Activated naive CD4-positive, alpha-beta T cell treated with anti-CD3 and anti-CD28 coated beads, Interleukin-2, amount 50 U/mL, for 72 hours (primary cell): ENCODE measurements around the gene RDH16. TPM values are rescaled to one million over a fixed set of nuclear protein-coding genes. Genes with fewer than 3 reads are reported as not detected.

Source experiments
- ATAC-seq, 2 donors: fragments of 150-1000 bp; cut with Tn5 transposase; 2 replicates each; pipeline ENCODE4 v1.10.0; 2021; ENCODE audit warnings: mild to moderate bottlenecking in 2 of 2, moderate library complexity in 2 of 2
- DNase-seq, 2 donors: peaks; one replicate each; pipeline ENCODE4 v3.0.0; 2021 to 2022; ENCODE audit warnings: low spot score in 2 of 2
- H3K27ac Mint-ChIP-seq, 2 donors: one replicate each; pipeline ENCODE4 v1.8.0; 2022; ENCODE audit warnings: mild to moderate bottlenecking in 2 of 2, mixed read lengths in 2 of 2
- H3K36me3 Mint-ChIP-seq, 2 donors: one replicate each; pipeline ENCODE4 v1.8.0; 2022; ENCODE audit warnings: mixed read lengths in 2 of 2
- H3K9me3 Mint-ChIP-seq, 2 donors: one replicate each; pipeline ENCODE4 v1.8.0; 2022; ENCODE audit warnings: mixed read lengths in 2 of 2
- total RNA-seq, 2 donors: library from RNA; stranded (reverse); gene quantifications; one replicate each; pipeline ENCODE4 v1.2.3, GENCODE V29; 2022

The RDH16 gene
- under 1 TPM; 0.29 to 0.93 TPM for total RNA-seq

DNA sequence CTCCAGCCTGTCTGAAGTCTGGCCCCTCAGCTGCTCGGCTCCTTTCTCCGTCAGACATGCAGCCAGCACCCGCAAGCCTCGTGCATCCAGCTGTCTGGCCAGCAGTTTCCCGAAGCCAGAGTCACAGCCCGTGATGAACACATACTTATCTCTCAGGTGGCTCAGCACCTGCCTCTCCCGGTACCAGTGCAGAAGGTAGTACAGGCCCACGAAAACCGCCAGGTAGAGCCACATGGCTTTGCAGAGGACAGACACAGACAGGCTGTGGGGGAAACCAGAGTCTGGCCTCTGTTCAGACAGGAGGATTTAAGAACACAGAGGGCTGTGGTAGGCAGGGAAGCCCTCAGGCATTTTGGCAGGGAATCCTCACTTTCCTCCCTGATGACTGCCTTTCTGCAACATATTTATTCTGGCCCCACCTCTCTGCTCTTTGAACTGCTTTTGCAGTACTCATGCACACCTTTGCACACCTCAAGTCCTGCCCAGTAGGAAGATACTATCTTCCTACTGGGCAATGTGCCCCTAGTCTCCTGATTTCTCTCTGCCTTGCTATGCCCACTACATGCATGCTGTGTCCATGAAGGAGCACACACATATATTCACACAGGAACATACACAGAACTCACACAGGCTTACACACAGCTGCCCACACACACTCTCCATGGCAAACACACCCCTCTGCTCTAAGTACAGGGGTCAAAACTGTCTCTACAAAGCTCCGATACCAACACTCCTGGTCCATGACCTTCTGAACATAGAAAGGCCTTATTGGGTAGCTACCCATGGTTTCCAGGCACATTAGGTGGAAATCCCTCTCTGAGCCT, at the start of gene RDH16:
RDH16 (minus strand) TSS at position 380 of the 824 bp plus-strand sequence; CDS start at position 234, 146 bp downstream.
- Mint-ChIP-seq H3K9me3 (peaks cover 3 to 9% of the 10 kb centered on the region in 2 donors), H3K36me3 (peaks cover 0 to 17% of the 10 kb centered on the region in 2 donors), H3K27ac (no peak within 1 kb of the TSS)
- ATAC-seq (no peak), DNase-seq (no peak)

- ATAC-seq (peak in 1 of 2 donors; percentile 4), DNase-seq (no peak)
- Mint-ChIP-seq H3K36me3 (peaks cover 21 to 22% of the 10 kb centered on the region in 2 donors), H3K9me3 (no peaks in the 10 kb centered on the region), H3K27ac (peak overlapping the region; percentile 73 to 77)
Measured at GRCh38 chr12:57006809-57007475, 49.5 kb upstream of the RDH16 start.

DNA sequence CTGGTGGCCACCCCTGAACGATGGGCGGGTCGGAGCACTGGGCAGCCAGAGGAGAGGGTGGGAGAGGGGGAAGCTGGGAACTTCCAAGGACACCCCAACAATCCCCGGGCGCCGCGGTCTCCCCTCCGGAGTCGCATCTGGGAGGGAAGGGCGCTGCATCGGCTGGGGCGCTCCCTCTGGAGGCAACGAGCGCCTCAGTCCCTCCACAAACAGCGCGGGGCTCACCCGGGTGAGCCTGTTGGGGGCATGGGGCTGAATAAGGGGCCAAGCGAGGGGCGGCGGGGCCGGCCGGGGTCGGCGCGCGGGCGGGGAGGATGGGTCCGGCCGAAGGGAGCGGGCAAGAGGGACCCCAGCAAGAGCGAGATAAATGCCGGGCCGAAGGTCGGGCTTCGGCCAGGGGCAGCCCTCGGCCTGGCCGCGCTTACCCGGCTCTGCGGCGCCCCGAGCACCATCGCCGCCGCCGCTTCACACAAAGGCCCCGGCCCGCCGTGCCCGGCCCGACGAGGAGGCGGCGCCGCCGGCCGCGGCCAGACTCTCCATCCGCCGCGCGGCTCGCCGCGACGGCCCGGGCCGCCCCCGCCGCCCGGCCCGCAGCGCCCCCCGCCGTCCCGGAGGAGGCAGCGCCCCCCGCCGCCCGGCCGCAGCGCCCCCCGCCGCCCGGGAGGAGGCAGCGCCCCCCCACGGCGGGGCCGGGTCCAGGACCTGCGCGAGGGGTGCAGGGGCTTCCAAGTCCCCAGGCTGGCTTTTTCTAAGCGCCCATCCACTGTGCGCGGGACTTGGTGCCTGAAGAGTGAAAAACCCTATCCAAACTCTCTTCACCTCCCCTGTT, 48.8 kb upstream of the RDH16 start, which contains the start of gene ZBTB39:
ZBTB39 (minus strand) TSS at position 567 of the 829 bp plus-strand sequence. CDS start 1,629 bp downstream, outside the sequence.
- H3K36me3 Mint-ChIP-seq = peaks cover 21 to 22% of the 10 kb centered on the region in 2 donors
- H3K27ac Mint-ChIP-seq = peak within 1 kb of the TSS; percentile 83 to 88
- no peaks in the 10 kb centered on the region for H3K9me3 Mint-ChIP-seq
- DNase-seq (peak; percentile 71 to 81), ATAC-seq (peak; percentile 71 to 79)

GRCh38 chr12:57004651-57005050, 47.2 kb upstream of the RDH16 start:
- ATAC-seq (no peak), DNase-seq (no peak)
- H3K27ac Mint-ChIP-seq = peak overlapping the region in 1 of 2 donors; percentile 48
- no peaks in the 10 kb centered on the region for H3K9me3 Mint-ChIP-seq
- peaks cover 21 to 22% of the 10 kb centered on the region in 2 donors for H3K36me3 Mint-ChIP-seq

- no peaks in the 10 kb centered on the region for H3K9me3 Mint-ChIP-seq
- ATAC-seq (no peak), DNase-seq (no peak)
- H3K36me3 Mint-ChIP-seq = peaks cover 21 to 29% of the 10 kb centered on the region in 2 donors
- H3K27ac Mint-ChIP-seq = no peak overlapping the region
Measured at GRCh38 chr12:57003395-57003794, 46.0 kb upstream of the RDH16 start.

GRCh38 chr12:57001448-57001906, 44.1 kb upstream of the RDH16 start:
- H3K36me3 Mint-ChIP-seq = peaks cover 26 to 40% of the 10 kb centered on the region in 2 donors
- peak in 1 of 2 donors; percentile 46 for ATAC-seq
- H3K9me3 Mint-ChIP-seq = no peaks in the 10 kb centered on the region
- H3K27ac Mint-ChIP-seq = no peak overlapping the region
- peak in 1 of 2 donors; percentile 90 for DNase-seq

DNA sequence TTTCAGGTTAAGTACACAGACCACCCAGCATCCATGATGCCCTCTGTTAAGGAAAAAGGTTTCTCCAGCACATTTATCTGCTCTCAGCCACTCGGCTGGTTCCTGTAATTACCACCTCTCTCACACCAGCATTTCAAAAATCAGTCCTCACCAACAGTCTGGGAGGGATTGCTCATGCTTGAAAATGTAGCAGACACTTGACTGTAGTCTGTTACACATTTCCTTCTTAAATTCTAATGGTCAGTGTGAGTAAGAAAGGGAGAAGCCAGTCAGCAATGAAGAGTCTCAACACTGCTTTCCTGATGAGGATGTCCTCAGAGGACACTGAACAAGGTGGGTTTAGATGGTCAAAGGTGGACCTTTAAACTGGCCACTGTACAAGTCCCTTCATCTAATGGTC, 43.0 kb upstream of the RDH16 start:
- no peak for DNase-seq
- no peaks in the 10 kb centered on the region for H3K9me3 Mint-ChIP-seq
- peak; percentile 48 to 60 for ATAC-seq
- peak overlapping the region in 1 of 2 donors; percentile 81 for H3K27ac Mint-ChIP-seq
- H3K36me3 Mint-ChIP-seq = peaks cover 26 to 40% of the 10 kb centered on the region in 2 donors

DNA sequence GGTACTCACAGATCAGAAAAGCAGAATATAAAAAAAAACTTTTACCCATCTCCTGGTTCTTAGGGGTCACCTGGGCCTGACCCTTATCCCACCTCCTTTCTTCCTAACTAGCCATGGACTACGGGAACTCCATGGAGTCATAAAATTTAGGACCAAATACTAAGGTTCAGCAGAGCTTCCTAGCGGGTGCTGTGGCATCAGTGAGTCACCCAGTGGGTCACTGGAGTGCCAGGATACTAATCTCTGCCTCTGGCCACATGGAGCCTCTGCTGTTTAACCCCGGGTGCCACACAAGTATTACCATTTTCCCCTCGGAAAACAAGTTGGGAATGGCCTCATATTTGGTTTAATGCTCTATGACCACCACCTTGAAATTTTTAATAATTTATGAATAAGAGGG, 42.0 kb upstream of the RDH16 start:
- Mint-ChIP-seq H3K9me3 (no peaks in the 10 kb centered on the region), H3K36me3 (peaks cover 26 to 40% of the 10 kb centered on the region in 2 donors), H3K27ac (peak overlapping the region in 1 of 2 donors; percentile 81)
- ATAC-seq (peak in 1 of 2 donors; percentile 4), DNase-seq (no peak)

DNA sequence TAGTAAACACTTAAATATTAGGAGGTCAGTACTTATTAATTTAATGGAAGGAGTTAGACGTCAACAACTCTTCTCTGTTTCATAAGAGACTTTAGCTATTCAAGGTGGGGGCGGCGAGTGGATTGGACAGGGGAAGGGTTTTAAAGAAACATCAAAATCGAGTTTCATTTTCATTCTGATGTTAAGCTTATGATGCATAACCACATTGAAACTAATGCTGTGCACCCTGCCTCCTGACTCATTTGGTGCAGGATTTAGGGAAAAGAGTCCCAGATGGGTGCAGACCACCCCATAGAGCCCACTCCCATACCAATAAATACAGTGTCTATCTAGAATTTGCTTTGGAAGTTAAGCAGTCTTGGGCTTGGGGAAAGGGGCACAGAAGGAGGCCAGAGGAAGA, 41.6 kb upstream of the RDH16 start:
- ATAC-seq (peak; percentile 81 to 84), DNase-seq (peak in 1 of 2 donors; percentile 56)
- no peaks in the 10 kb centered on the region for H3K9me3 Mint-ChIP-seq
- peaks cover 21 to 35% of the 10 kb centered on the region in 2 donors for H3K36me3 Mint-ChIP-seq
- H3K27ac Mint-ChIP-seq = peak overlapping the region; percentile 81 to 95

DNA sequence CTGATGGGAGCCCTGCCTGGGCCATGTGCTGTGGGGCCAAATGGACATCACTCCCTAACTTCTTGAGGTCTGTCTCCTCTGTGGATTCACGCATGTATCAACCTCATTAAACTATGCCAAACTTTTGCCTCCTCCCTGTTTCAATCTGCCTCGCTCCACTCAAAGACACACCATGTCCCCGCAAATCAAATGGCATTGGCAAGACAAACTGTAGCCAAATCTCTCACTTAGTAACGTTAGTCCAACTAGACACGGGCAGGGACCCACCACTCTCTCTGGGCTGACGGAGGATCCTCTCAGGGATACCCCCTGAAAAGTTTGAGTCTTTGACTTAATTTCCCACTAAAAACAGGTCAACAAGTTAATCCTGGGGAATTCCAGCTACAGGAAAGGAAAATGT, 40.9 kb upstream of the RDH16 start:
- DNase-seq (no peak), ATAC-seq (no peak)
- Mint-ChIP-seq H3K9me3 (no peaks in the 10 kb centered on the region), H3K36me3 (peaks cover 15 to 28% of the 10 kb centered on the region in 2 donors), H3K27ac (peak overlapping the region; percentile 81 to 95)

DNA sequence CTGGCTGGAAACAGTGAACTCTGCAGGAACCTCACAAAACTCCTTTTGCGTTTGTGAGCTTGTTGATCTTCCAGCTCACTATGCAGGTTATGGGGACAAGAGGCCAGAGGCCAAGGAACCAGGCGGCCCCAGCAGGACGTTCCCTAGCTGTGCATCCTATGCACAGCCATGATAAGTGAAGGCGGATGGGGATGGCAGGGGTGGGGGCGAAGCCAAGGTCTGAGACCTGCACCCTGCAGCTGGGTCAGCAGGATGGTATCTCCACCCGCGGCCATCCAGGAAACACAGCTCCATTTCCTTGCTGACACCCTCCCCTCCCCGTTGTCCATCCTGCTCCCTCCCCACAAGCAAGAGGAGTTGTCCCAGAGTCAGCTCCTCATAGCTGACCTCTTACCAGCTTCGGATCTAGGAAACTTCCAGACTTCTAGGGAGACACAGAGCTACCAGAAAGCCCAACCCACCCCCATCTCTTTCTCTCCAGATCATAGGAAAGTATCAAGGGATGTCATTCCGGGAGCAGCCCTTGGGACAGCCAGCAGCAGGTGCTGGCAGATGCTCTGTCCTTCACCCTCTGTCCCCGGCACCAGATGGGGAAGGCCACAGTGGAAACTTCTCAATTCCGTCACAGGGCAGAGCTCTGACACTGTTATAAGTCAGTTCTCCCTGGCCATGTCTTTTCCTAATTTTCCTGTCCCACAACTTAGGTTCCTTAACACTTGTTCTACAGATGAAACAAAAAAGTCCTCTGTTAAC, 39.6 kb upstream of the RDH16 start:
- ATAC-seq (no peak), DNase-seq (no peak)
- H3K36me3 Mint-ChIP-seq = peaks cover 5 to 18% of the 10 kb centered on the region in 2 donors
- peak overlapping the region; percentile 38 to 81 for H3K27ac Mint-ChIP-seq
- H3K9me3 Mint-ChIP-seq = no peaks in the 10 kb centered on the region

GRCh38 chr12:56995930-56996496, 38.6 kb upstream of the RDH16 start:
- Mint-ChIP-seq H3K36me3 (peaks cover 5 to 18% of the 10 kb centered on the region in 2 donors), H3K9me3 (no peaks in the 10 kb centered on the region), H3K27ac (peak overlapping the region in 1 of 2 donors; percentile 8)
- DNase-seq = no peak
- no peak for ATAC-seq

- no peaks in the 10 kb centered on the region for H3K9me3 Mint-ChIP-seq
- no peak for DNase-seq
- H3K27ac Mint-ChIP-seq = peak overlapping the region in 1 of 2 donors; percentile 8
- ATAC-seq = no peak
- peaks cover 5 to 18% of the 10 kb centered on the region in 2 donors for H3K36me3 Mint-ChIP-seq
Measured at GRCh38 chr12:56995201-56995929, 38.0 kb upstream of the RDH16 start.

DNA sequence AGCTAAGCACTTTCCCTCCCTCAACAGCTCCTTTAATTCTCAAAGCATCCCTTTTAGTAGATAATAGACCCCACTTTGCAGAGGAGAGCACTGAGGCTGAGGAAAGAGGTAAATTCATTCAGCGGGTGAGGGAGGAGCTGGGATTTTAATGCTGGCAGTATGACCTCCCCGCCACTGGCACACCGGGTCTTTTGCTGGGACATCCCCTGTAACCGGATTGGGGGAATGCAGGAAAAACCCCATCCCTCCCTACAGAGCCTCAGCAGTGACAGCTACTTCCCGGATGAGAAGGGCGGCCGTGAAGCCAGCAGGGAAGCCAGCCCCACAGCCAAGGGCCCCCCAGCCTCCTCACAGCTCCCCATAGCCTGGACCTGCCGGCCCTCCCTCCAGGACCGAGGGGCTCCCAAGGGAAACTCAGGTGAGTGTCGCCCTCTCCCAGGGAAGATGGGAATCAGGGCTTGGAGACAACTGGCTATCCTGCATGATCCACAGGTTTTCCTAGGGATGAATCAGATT, 36.9 kb upstream of the RDH16 start:
- peaks cover 5 to 18% of the 10 kb centered on the region in 2 donors for H3K36me3 Mint-ChIP-seq
- H3K9me3 Mint-ChIP-seq = no peaks in the 10 kb centered on the region
- no peak for ATAC-seq
- DNase-seq = no peak
- peak overlapping the region in 1 of 2 donors; percentile 26 for H3K27ac Mint-ChIP-seq

DNA sequence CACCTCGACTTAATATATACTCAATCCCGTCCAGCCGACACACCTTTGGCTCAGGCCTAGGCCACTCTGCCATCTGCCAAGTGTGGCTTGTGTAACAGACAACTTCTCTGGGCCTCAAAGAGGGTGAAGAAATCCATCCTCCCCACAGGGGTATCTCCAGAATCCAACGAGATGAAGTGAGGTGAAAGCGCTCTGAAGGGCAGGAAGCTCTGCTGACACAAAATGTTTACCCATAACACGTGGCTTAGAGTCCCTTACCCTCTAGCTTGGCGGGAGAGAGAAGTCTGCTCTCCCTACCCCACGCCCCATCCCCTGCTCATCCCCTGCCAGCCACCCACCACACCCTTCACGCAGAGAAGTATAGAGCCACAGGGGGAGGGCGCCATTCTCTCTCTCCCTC, 35.9 kb upstream of the RDH16 start:
- H3K27ac Mint-ChIP-seq = peak overlapping the region in 1 of 2 donors; percentile 53

More for the DNA sequence above, 35.9 kb upstream of the RDH16 start:
- ATAC-seq (no peak), DNase-seq (no peak)
- Mint-ChIP-seq H3K36me3 (peaks cover 5 to 10% of the 10 kb centered on the region in 2 donors), H3K9me3 (no peaks in the 10 kb centered on the region)
